PFSK-1 (cell line): Measurements from ENCODE around the gene ACSF2.

Experiments used
- FOXP2 ChIP-seq: optimal IDR thresholded peaks from 2 replicates; pipeline ENCODE3; 2011; ENCODE audit warnings: borderline replicate concordance, control low read depth, inconsistent platforms; ENCODE audit not compliant: insufficient read depth; ENCODE audit errors: extremely low read length, extremely low read depth
- POLR2AphosphoS5 ChIP-seq: IDR thresholded peaks from 2 replicates; pipeline ENCODE4 v1.6.1; 2012; ENCODE audit warnings: low read depth, mild to moderate bottlenecking, control low read depth, low read length, moderate library complexity
- REST ChIP-seq, 2 experiments: IDR thresholded peaks; 2 replicates each; pipeline versions ENCODE4 v1.6.1 to v1.8.0; 2011 to 2012; ENCODE audit warnings: low read depth in 2 of 2, low read length in 2 of 2, control low read depth in 1 of 2, inconsistent platforms in 1 of 2, mild to moderate bottlenecking in 1 of 2, moderate library complexity in 1 of 2; ENCODE audit not compliant: insufficient read depth in 1 of 2
- SIN3A ChIP-seq: IDR thresholded peaks from 2 replicates; pipeline ENCODE4 v1.6.1; 2012; ENCODE audit warnings: mild to moderate bottlenecking, low read length, moderate library complexity, borderline replicate concordance; ENCODE audit not compliant: insufficient read depth
- TAF1 ChIP-seq: IDR thresholded peaks from 2 replicates; pipeline ENCODE4 v1.6.1; 2012; ENCODE audit warnings: low read length, control low read depth, borderline replicate concordance; ENCODE audit not compliant: insufficient read depth

The ACSF2 gene

GRCh38 chr17:50522766-50523165 is 96.7 kb downstream of the ACSF2 start:
- TF ChIP-seq FOXP2 (no peak), TAF1 (no peak), REST (IDR thresholded peaks at IDR 0.05; ENCODE audit: insufficient read depth in 1 of 2, low read depth in 2 of 2, low read length in 2 of 2) (no peak), POLR2AphosphoS5 (no peak), SIN3A (no peak)

- no peak for TF ChIP-seq REST (IDR thresholded peaks at IDR 0.05; ENCODE audit: insufficient read depth in 1 of 2, low read depth in 2 of 2, low read length in 2 of 2)
- no peak for TF ChIP-seq SIN3A
- TF ChIP-seq FOXP2: no peak
- no peak for TF ChIP-seq POLR2AphosphoS5
- no peak for TF ChIP-seq TAF1
These were observed 97.2 kb downstream of the ACSF2 start for GRCh38 chr17:50523208-50523607.
